22Rv1 (cell line): ENCODE results near the gene TMEM164.

ENCODE experiments used
- CTCF ChIP-seq: fragments of 450-650 bp; IDR thresholded peaks from 2 replicates; pipeline ENCODE4 v1.5.1; 2017; ENCODE audit warnings: mild to moderate bottlenecking
- ZFX ChIP-seq: fragments of 450-650 bp; IDR thresholded peaks from 2 replicates; pipeline ENCODE4 v1.6.1; 2017; ENCODE audit warnings: antibody characterized with exemption, borderline replicate concordance

- TF ChIP-seq CTCF, result no peak
- TF ChIP-seq ZFX, result no peak
These were observed 79.2 kb downstream of the TMEM164 start for GRCh38 chrX:110082161-110082560.
